CD8-positive, alpha-beta memory T cell (primary cell): ENCODE data around the gene HNF4A. TPM values are rescaled to one million over a fixed set of nuclear protein-coding genes. Genes with fewer than 3 reads are reported as not detected.

ENCODE experiments used
- CTCF ChIA-PET: fragments of 350-600 bp; sonication (Branson Sonifier 250); formaldehyde crosslinking; loops from one replicate; lab custom pipeline; 2021; ENCODE audit warnings: antibody characterized with exemption; lab: Charles Lee
- POLR2A ChIA-PET: fragments of 350-600 bp; sonication (Branson Sonifier 250); formaldehyde crosslinking; loops from one replicate; lab custom pipeline; 2021; ENCODE audit warnings: antibody characterized with exemption; lab: Charles Lee
- DNase-seq, 5 donors: peaks; one replicate each; pipeline versions ENCODE4 v3.0.0 to v3.0.0-alpha.2; 2020 to 2022; ENCODE audit warnings: mixed read lengths in 1 of 5
- H3K27ac ChIP-seq: one replicate; pipeline ENCODE4 v1.7.0; 2013; ENCODE audit warnings: low read depth, mild to moderate bottlenecking, low read length, moderate library complexity
- H3K27me3 ChIP-seq: 2 replicates; pipeline ENCODE4 v1.7.0; 2013; ENCODE audit warnings: low read length, mild to moderate bottlenecking; ENCODE audit not compliant: insufficient read depth, poor library complexity, severe bottlenecking
- H3K36me3 ChIP-seq: 2 replicates; pipeline ENCODE4 v1.7.0; 2013; ENCODE audit warnings: mild to moderate bottlenecking, low read length, moderate library complexity; ENCODE audit not compliant: insufficient read depth
- H3K4me1 ChIP-seq: 2 replicates; pipeline ENCODE4 v1.7.0; 2013; ENCODE audit warnings: mild to moderate bottlenecking, low read length, moderate library complexity; ENCODE audit not compliant: insufficient read depth
- H3K4me3 ChIP-seq: 2 replicates; pipeline ENCODE4 v1.7.0; 2013; ENCODE audit warnings: mild to moderate bottlenecking, low read length
- H3K9me3 ChIP-seq: 2 replicates; pipeline ENCODE4 v1.7.0; 2013; ENCODE audit warnings: mild to moderate bottlenecking, low read length
- H3K27ac Mint-ChIP-seq, 8 donors: one replicate each; pipeline ENCODE4 v1.8.0; 2020 to 2021; ENCODE audit warnings: mixed read lengths in 8 of 8, mild to moderate bottlenecking in 6 of 8, inconsistent platforms in 3 of 8, moderate library complexity in 3 of 8
- H3K27me3 Mint-ChIP-seq, 2 donors: one replicate each; pipeline ENCODE4 v1.8.0; 2020 to 2021; ENCODE audit warnings: mixed read lengths in 2 of 2, mild to moderate bottlenecking in 1 of 2, moderate library complexity in 1 of 2
- H3K36me3 Mint-ChIP-seq, 3 donors: one replicate each; pipeline ENCODE4 v1.8.0; 2020 to 2021; ENCODE audit warnings: mixed read lengths in 3 of 3, inconsistent platforms in 1 of 3, mild to moderate bottlenecking in 1 of 3
- H3K4me1 Mint-ChIP-seq, 3 donors: one replicate each; pipeline ENCODE4 v1.8.0; 2020 to 2021; ENCODE audit warnings: mixed read lengths in 3 of 3, inconsistent platforms in 1 of 3, mild to moderate bottlenecking in 1 of 3
- H3K4me3 Mint-ChIP-seq, 7 donors: one replicate each; pipeline ENCODE4 v1.8.0; 2020 to 2021; ENCODE audit warnings: mixed read lengths in 7 of 7, mild to moderate bottlenecking in 6 of 7, moderate library complexity in 4 of 7, inconsistent platforms in 2 of 7
- H3K9me3 Mint-ChIP-seq, 5 donors: one replicate each; pipeline ENCODE4 v1.8.0; 2020 to 2022; ENCODE audit warnings: mixed read lengths in 5 of 5, mild to moderate bottlenecking in 3 of 5, moderate library complexity in 2 of 5, inconsistent platforms in 1 of 5
- polyA plus RNA-seq: library from polyadenylated mRNA; unstranded; fragments of 300-500 nt; fragmentation: Illumina TruSeq; gene quantifications from one replicate; pipeline ENCODE4 v1.2.3, GENCODE V29; 2021
- total RNA-seq, 2 experiments: library from RNA; stranded (reverse); gene quantifications; one replicate each; pipeline ENCODE4 v1.2.3, GENCODE V29; 2021

Gene HNF4A
- total and polyA plus RNA-seq, 3 experiments from 2014 or later: not detected

GRCh38 chr20:44394702-44395460, 39.4 kb downstream of the HNF4A start:
- Histone ChIP-seq H3K27me3 (no peaks in the 10 kb centered on the region), H3K36me3 (no peaks in the 10 kb centered on the region), H3K27ac (no peak overlapping the region), H3K9me3 (no peaks in the 10 kb centered on the region), H3K4me1 (no peaks in the 10 kb centered on the region), H3K4me3 (no peak overlapping the region)
- no peak overlapping the region for H3K27ac Mint-ChIP-seq
- H3K27me3 Mint-ChIP-seq: peaks cover 4 to 23% of the 10 kb centered on the region in 2 donors
- no peak for DNase-seq
- no peaks in the 10 kb centered on the region for H3K4me1 Mint-ChIP-seq
- no peaks in the 10 kb centered on the region for H3K9me3 Mint-ChIP-seq
- H3K4me3 Mint-ChIP-seq: no peak overlapping the region
- ChIA-PET CTCF (interaction anchor here (1.9 kb wide), 1 partner anchor 10 kb away, joined by 8 read pairs; no protein-coding TSS in a partner anchor), POLR2A (no interaction called here)
- no peaks in the 10 kb centered on the region for H3K36me3 Mint-ChIP-seq

- POLR2A ChIA-PET: no interaction called here
- no peaks in the 10 kb centered on the region for H3K9me3 ChIP-seq
These were observed 40.2 kb downstream of the HNF4A start for GRCh38 chr20:44395461-44396340.

GRCh38 chr20:44396369-44397130, 41.1 kb downstream of the HNF4A start:
- Mint-ChIP-seq H3K4me3 (no peak overlapping the region), H3K27me3 (peaks cover 5 to 24% of the 10 kb centered on the region in 2 donors), H3K27ac (no peak overlapping the region), H3K9me3 (no peaks in the 10 kb centered on the region), H3K4me1 (no peaks in the 10 kb centered on the region), H3K36me3 (no peaks in the 10 kb centered on the region)
- no peak overlapping the region for H3K4me3 ChIP-seq
- no peaks in the 10 kb centered on the region for H3K9me3 ChIP-seq
- no peaks in the 10 kb centered on the region for H3K36me3 ChIP-seq
- H3K27me3 ChIP-seq: no peaks in the 10 kb centered on the region
- H3K27ac ChIP-seq: no peak overlapping the region
- DNase-seq: no peak
- CTCF ChIA-PET: interaction anchor here (1.0 kb wide), 1 partner anchor 214 kb away, joined by 3 read pairs; no protein-coding TSS in a partner anchor
- no peaks in the 10 kb centered on the region for H3K4me1 ChIP-seq
- POLR2A ChIA-PET: no interaction called here

More at GRCh38 chr20:44395461-44396340, 40.2 kb downstream of the HNF4A start:
- CTCF ChIA-PET: no interaction called here
- Mint-ChIP-seq H3K4me3 (no peak overlapping the region), H3K9me3 (no peaks in the 10 kb centered on the region), H3K27ac (no peak overlapping the region), H3K4me1 (no peaks in the 10 kb centered on the region), H3K36me3 (no peaks in the 10 kb centered on the region), H3K27me3 (peaks cover 5 to 24% of the 10 kb centered on the region in 2 donors)
- Histone ChIP-seq H3K27me3 (no peaks in the 10 kb centered on the region), H3K27ac (no peak overlapping the region), H3K4me3 (no peak overlapping the region), H3K36me3 (no peaks in the 10 kb centered on the region), H3K4me1 (no peaks in the 10 kb centered on the region)
- no peak for DNase-seq

- Histone ChIP-seq H3K27ac (no peak overlapping the region), H3K27me3 (no peaks in the 10 kb centered on the region), H3K9me3 (no peaks in the 10 kb centered on the region), H3K4me1 (no peaks in the 10 kb centered on the region), H3K36me3 (no peaks in the 10 kb centered on the region), H3K4me3 (no peak overlapping the region)
- peaks cover 5 to 33% of the 10 kb centered on the region in 2 donors for H3K27me3 Mint-ChIP-seq
- no peak overlapping the region for H3K27ac Mint-ChIP-seq
- H3K36me3 Mint-ChIP-seq: no peaks in the 10 kb centered on the region
- H3K4me3 Mint-ChIP-seq: no peak overlapping the region
- no peaks in the 10 kb centered on the region for H3K4me1 Mint-ChIP-seq
- no peaks in the 10 kb centered on the region for H3K9me3 Mint-ChIP-seq
- no peak for DNase-seq
- ChIA-PET CTCF (no interaction called here), POLR2A (no interaction called here)
These were observed 42.8 kb downstream of the HNF4A start for GRCh38 chr20:44398335-44398734.

- H3K27ac Mint-ChIP-seq: no peak overlapping the region
- no peaks in the 10 kb centered on the region for H3K4me1 ChIP-seq
- no peak overlapping the region for H3K4me3 ChIP-seq
- H3K9me3 Mint-ChIP-seq: no peaks in the 10 kb centered on the region
- H3K4me1 Mint-ChIP-seq: no peaks in the 10 kb centered on the region
- ChIA-PET CTCF (no interaction called here), POLR2A (no interaction called here)
- peaks cover 5 to 33% of the 10 kb centered on the region in 2 donors for H3K27me3 Mint-ChIP-seq
- H3K36me3 Mint-ChIP-seq: no peaks in the 10 kb centered on the region
- no peaks in the 10 kb centered on the region for H3K9me3 ChIP-seq
- H3K4me3 Mint-ChIP-seq: no peak overlapping the region
- H3K36me3 ChIP-seq: no peaks in the 10 kb centered on the region
- H3K27ac ChIP-seq: no peak overlapping the region
- no peaks in the 10 kb centered on the region for H3K27me3 ChIP-seq
- no peak for DNase-seq
These were observed 43.9 kb downstream of the HNF4A start for GRCh38 chr20:44399446-44399845.

- H3K36me3 Mint-ChIP-seq: no peaks in the 10 kb centered on the region
- no peak overlapping the region for H3K4me3 ChIP-seq
- no peak overlapping the region for H3K27ac ChIP-seq
- H3K36me3 ChIP-seq: no peaks in the 10 kb centered on the region
- no peak overlapping the region for H3K27ac Mint-ChIP-seq
- ChIA-PET POLR2A (no interaction called here), CTCF (no interaction called here)
- no peaks in the 10 kb centered on the region for H3K4me1 Mint-ChIP-seq
- H3K4me1 ChIP-seq: no peaks in the 10 kb centered on the region
- no peak for DNase-seq
- H3K9me3 ChIP-seq: no peaks in the 10 kb centered on the region
- no peaks in the 10 kb centered on the region for H3K9me3 Mint-ChIP-seq
- H3K4me3 Mint-ChIP-seq: no peak overlapping the region
- H3K27me3 ChIP-seq: no peaks in the 10 kb centered on the region
- H3K27me3 Mint-ChIP-seq: peaks cover 5 to 33% of the 10 kb centered on the region in 2 donors
These were observed 45.1 kb downstream of the HNF4A start for GRCh38 chr20:44400671-44400969.

- no peaks in the 10 kb centered on the region for H3K27me3 ChIP-seq
- ChIA-PET POLR2A (no interaction called here), CTCF (no interaction called here)
- Mint-ChIP-seq H3K27me3 (peaks cover 5 to 30% of the 10 kb centered on the region in 2 donors), H3K36me3 (no peaks in the 10 kb centered on the region), H3K4me3 (no peak overlapping the region), H3K4me1 (no peaks in the 10 kb centered on the region), H3K27ac (no peak overlapping the region), H3K9me3 (no peaks in the 10 kb centered on the region)
- no peak overlapping the region for H3K27ac ChIP-seq
- H3K9me3 ChIP-seq: no peaks in the 10 kb centered on the region
- no peaks in the 10 kb centered on the region for H3K36me3 ChIP-seq
- no peak for DNase-seq
- H3K4me3 ChIP-seq: no peak overlapping the region
- no peaks in the 10 kb centered on the region for H3K4me1 ChIP-seq
These were observed 45.7 kb downstream of the HNF4A start for GRCh38 chr20:44400970-44401769.
